ENCODE results near the gene PRKCQ. TPM values are rescaled to one million over a fixed set of nuclear protein-coding genes. Genes with fewer than 3 reads are reported as not detected.

Gene PRKCQ
- total and polyA plus RNA-seq, 2 of the 8 experiments (the other 6 are each of a cell fraction or from before 2014, with no cell fraction given), result 9.1 to 22.6 TPM

DNA sequence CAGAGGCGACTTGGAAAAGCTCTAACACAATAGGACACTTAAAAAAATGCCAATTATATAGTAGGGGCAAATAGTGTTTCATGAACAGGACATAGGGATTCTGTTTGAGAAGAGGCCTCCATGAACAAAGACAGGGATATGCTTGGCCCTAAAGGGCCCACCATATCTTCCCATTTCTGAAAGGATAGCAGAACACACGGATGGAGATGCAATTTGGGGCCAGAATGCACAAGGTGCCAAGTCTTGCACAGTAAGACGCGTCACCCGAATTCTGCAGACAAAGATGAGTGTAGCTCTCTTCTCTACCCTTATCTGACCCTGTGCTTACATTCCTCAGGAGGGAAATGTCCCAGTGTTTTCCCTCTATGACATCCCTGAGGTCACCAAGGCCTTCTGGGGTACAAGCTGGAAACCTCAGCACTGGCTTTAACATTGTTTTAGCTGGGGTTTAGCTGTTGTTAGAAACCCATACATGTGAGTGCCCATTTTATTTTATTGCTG is 12.8 kb downstream of the PRKCQ start:
- H3K18ac ChIP-seq (ENCODE audit: extremely low read depth, low read length), result no peak overlapping the region
- DNase-seq (ENCODE audit: low read depth in 1 of 2, low spot score in 2 of 2), result no peak
- H3K14ac ChIP-seq (ENCODE audit: insufficient read length), result no peak overlapping the region
- H3K9me3 ChIP-seq (ENCODE audit: insufficient read depth in 2 of 2, low read depth in 1 of 2, low read length in 1 of 2), result no peaks in the 10 kb centered on the region
- H3K36me3 ChIP-seq (ENCODE audit: control insufficient read depth in 2 of 4, insufficient read depth in 4 of 4, low read length in 3 of 4), result no peaks in the 10 kb centered on the region
- WGBS, 2 experiments (ENCODE audit: extremely low coverage in 1 of 2, insufficient coverage in 1 of 2, insufficient read length in 1 of 2, insufficient replicate concordance in 2 of 2, low coverage in 1 of 2, low lambda C conversion rate in 2 of 2, missing lambda C conversion rate in 1 of 2), result 95% methylated on average over 5 of the region's 5 CpGs; no CpG with 5 or more reads in 1 of the 2 experiments
- H3K23me2 ChIP-seq (ENCODE audit: low read depth, low read length), result no peaks in the 10 kb centered on the region
- peaks cover 0 to 10% (median under 1%) of the 10 kb centered on the region in 4 experiments; a peak in 3 of 7 replicates for H3K4me1 ChIP-seq (replicated peaks in 1 of 4; ENCODE audit: control insufficient read depth in 3 of 4, insufficient read depth in 4 of 4, low read length in 3 of 4)
- H2BK12ac ChIP-seq (ENCODE audit: low read depth, low read length), result no peak overlapping the region
- H4K5ac ChIP-seq (ENCODE audit: insufficient read length, low read depth, low read length), result no peak overlapping the region
- H2BK120ac ChIP-seq (replicated peaks; ENCODE audit: low read depth, low read length), result no peak overlapping the region
- POLR2A ChIA-PET (ENCODE audit: partially characterized antibody), result no interaction called here
- no peak overlapping the region for H2BK5ac ChIP-seq (ENCODE audit: low read depth, low read length)
- H4K20me1 ChIP-seq (replicated peaks in 1 of 2; ENCODE audit: control insufficient read depth in 1 of 2, insufficient read depth in 2 of 2, low read length in 2 of 2), result peaks cover 0 to 5% of the 10 kb centered on the region in 2 experiments
- no peak overlapping the region for H3K27ac ChIP-seq (ENCODE audit: low read depth, low read length)
- peaks cover 0 to 26% of the 10 kb centered on the region in 2 experiments; a peak in 2 of 4 replicates for H3K79me2 ChIP-seq (ENCODE audit: control insufficient read depth in 1 of 2, insufficient read depth in 2 of 2, low read length in 2 of 2)
- no peak overlapping the region for H2BK15ac ChIP-seq (ENCODE audit: low read length)
- no peak overlapping the region for H2BK20ac ChIP-seq (ENCODE audit: low read length)
- H3K4me3 ChIP-seq (ENCODE audit: extremely low read depth in 1 of 4, insufficient read depth in 2 of 4, low read depth in 3 of 4, low read length in 4 of 4), result no peak overlapping the region
- FAIRE-seq, result no peak
- no peak overlapping the region for H3K4me2 ChIP-seq (ENCODE audit: insufficient read depth in 1 of 2, low read depth in 2 of 2, low read length in 2 of 2)
- no peaks in the 10 kb centered on the region for H3K27me3 ChIP-seq (replicated peaks in 1 of 4; ENCODE audit: control insufficient read depth in 3 of 4, extremely low read depth in 1 of 4, insufficient read depth in 3 of 4, low read length in 3 of 4)
- H3K23ac ChIP-seq (ENCODE audit: insufficient read length), result no peak overlapping the region
- H3K9ac ChIP-seq (replicated peaks in 1 of 4; ENCODE audit: extremely low read depth in 1 of 4, low read depth in 3 of 4, low read length in 3 of 4), result no peak overlapping the region
- no peak overlapping the region for H3K56ac ChIP-seq (replicated peaks; ENCODE audit: insufficient read length, low read depth, low read length)
- H3K4ac ChIP-seq (replicated peaks; ENCODE audit: insufficient read length, low read depth, low read length), result no peak overlapping the region
- H2AK5ac ChIP-seq (ENCODE audit: low read depth, low read length), result no peak overlapping the region
- H2AFZ ChIP-seq (ENCODE audit: low read length), result no peak overlapping the region
- CTCF ChIA-PET (ENCODE audit: partially characterized antibody), result interaction anchor here (0.8 to 1.7 kb wide), 3 partner anchors 10 to 51 kb away, joined by 3 to 5 read pairs (median 4); no protein-coding TSS in a partner anchor
- no peak overlapping the region for H4K8ac ChIP-seq (ENCODE audit: extremely low read depth, insufficient read depth, low read length)
- H3K79me1 ChIP-seq (ENCODE audit: low read depth, low read length), result peaks cover 13% of the 10 kb centered on the region
- no peak for TF ChIP-seq BCL11A (IDR thresholded peaks at IDR 0.05; ENCODE audit: low read depth in 2 of 2, low read length in 2 of 2)
- no peak for TF ChIP-seq TAF1 (IDR thresholded peaks at IDR 0.05; ENCODE audit: low read depth, low read length)
- no peak for TF ChIP-seq POLR2AphosphoS5 (IDR thresholded peaks at IDR 0.05; ENCODE audit: low read depth, low read length)
- TF ChIP-seq GTF2F1 (IDR thresholded peaks at IDR 0.05; ENCODE audit: borderline replicate concordance, low read depth, low read length), result no peak
- TF ChIP-seq ASH2L (IDR thresholded peaks at IDR 0.05; ENCODE audit: low read length), result no peak
- no peak for TF ChIP-seq SRF (IDR thresholded peaks at IDR 0.05; ENCODE audit: low read depth, low read length)
- no peak for TF ChIP-seq TBP (IDR thresholded peaks at IDR 0.05; ENCODE audit: low read depth, low read length)
- TF ChIP-seq CBX8 (IDR thresholded peaks at IDR 0.05; ENCODE audit: borderline replicate concordance, low read depth, low read length), result no peak
- no peak overlapping the region for H4K91ac ChIP-seq (replicated peaks; ENCODE audit: insufficient read length, low read length)
